Stimulated activated CD8-positive, alpha-beta memory T cell treated with anti-CD3 and anti-CD28 coated beads, Interleukin-15, amount 100 ng/mL, for 4 hours (primary cell): ENCODE data around the gene TMEM200A.

Source experiments
- DNase-seq, 2 donors: peaks; one replicate each; pipeline ENCODE4 v3.0.0-alpha.2; 2020; ENCODE audit warnings: low read depth in 2 of 2

TMEM200A gene

GRCh38 chr6:130425537-130425936 lies 59.7 kb downstream of the TMEM200A start:
- DNase-seq: no peak

GRCh38 chr6:130426066-130426721 lies 60.4 kb downstream of the TMEM200A start:
- no peak for DNase-seq

- no peak for DNase-seq
These were observed 65.6 kb downstream of the TMEM200A start for GRCh38 chr6:130431346-130431852.

- no peak for DNase-seq
These were observed 67.0 kb downstream of the TMEM200A start for GRCh38 chr6:130432838-130433237.

- DNase-seq: no peak
These were observed 68.5 kb downstream of the TMEM200A start for GRCh38 chr6:130434174-130434873.

- no peak for DNase-seq
These were observed 69.4 kb downstream of the TMEM200A start for GRCh38 chr6:130435181-130435580.

GRCh38 chr6:130437961-130438360 lies 72.1 kb downstream of the TMEM200A start:
- no peak for DNase-seq

GRCh38 chr6:130447374-130447773 lies 81.6 kb downstream of the TMEM200A start:
- no peak for DNase-seq

- DNase-seq: no peak
These were observed 86.5 kb downstream of the TMEM200A start for GRCh38 chr6:130452336-130452735.

- no peak for DNase-seq
These were observed 87.4 kb downstream of the TMEM200A start for GRCh38 chr6:130453230-130453629.

GRCh38 chr6:130457605-130458004 lies 91.8 kb downstream of the TMEM200A start:
- no peak for DNase-seq

- DNase-seq: no peak
These were observed 93.5 kb downstream of the TMEM200A start for GRCh38 chr6:130459316-130459715.

GRCh38 chr6:130460934-130461333 lies 95.1 kb downstream of the TMEM200A start:
- no peak for DNase-seq

GRCh38 chr6:130466052-130466747 lies 100.4 kb downstream of the TMEM200A start:
- no peak for DNase-seq

- DNase-seq: no peak
These were observed 100.9 kb downstream of the TMEM200A start for GRCh38 chr6:130466748-130467061.

- DNase-seq: no peak
These were observed 101.6 kb downstream of the TMEM200A start for GRCh38 chr6:130467146-130468050.

- no peak for DNase-seq
These were observed 104.9 kb downstream of the TMEM200A start for GRCh38 chr6:130470766-130471165.

- DNase-seq: no peak
These were observed 108.1 kb downstream of the TMEM200A start for GRCh38 chr6:130473886-130474285.

- no peak for DNase-seq
These were observed 117.0 kb downstream of the TMEM200A start for GRCh38 chr6:130482645-130483390.

GRCh38 chr6:130485870-130486269 lies 120.1 kb downstream of the TMEM200A start:
- no peak for DNase-seq

GRCh38 chr6:130486417-130486816 lies 120.6 kb downstream of the TMEM200A start:
- DNase-seq: no peak
